OCI-LY7 (cell line): ENCODE measurements around the gene NME5. TPM values are rescaled to one million over a fixed set of nuclear protein-coding genes. Genes with fewer than 3 reads are reported as not detected.
"Not testable (repeated sequence)": the region's sequence is repeated elsewhere in the genome, so short reads cannot be mapped to it uniquely, and the experiment has no call there.

Experiments used
- BruUV-seq: library from RNA; stranded (reverse); fragments of 400-500 nt; replicated peaks from 2 replicates; lab custom pipeline; 2021; lab: Mats Ljungman, UMichigan
- CTCF ChIA-PET: fragments of 300-600 bp; sonication (Branson Sonifier 250); formaldehyde crosslinking; loops from one replicate; lab custom pipeline; 2022; ENCODE audit warnings: antibody characterized with exemption; ENCODE audit not compliant: unreplicated experiment; lab: Charles Lee
- POLR2A ChIA-PET: fragments of 300-600 bp; sonication (Branson Sonifier 250); formaldehyde crosslinking; loops from one replicate; lab custom pipeline; 2022; ENCODE audit warnings: antibody characterized with exemption; lab: Charles Lee
- DNase-seq: peaks from one replicate; pipeline ENCODE4 v3.0.0-alpha.2; 2015; ENCODE audit warnings: low spot score
- H2AFZ ChIP-seq: fragments of 200-600 bp; sonication (generic), shearing (Covaris generic); 2 replicates; pipeline ENCODE4 v1.6.1; 2014; ENCODE audit warnings: mild to moderate bottlenecking, antibody characterized with exemption, low read length, moderate library complexity
- H3K27ac ChIP-seq: fragments of 200-600 bp; sonication (generic); 2 replicates; pipeline ENCODE4 v1.5.1; 2014; ENCODE audit warnings: mixed run types, low read depth, mild to moderate bottlenecking, moderate library complexity, low read length, inconsistent platforms; ENCODE audit not compliant: poor library complexity, severe bottlenecking
- H3K36me3 ChIP-seq: fragments of 200-600 bp; sonication (generic); 2 replicates; pipeline ENCODE4 v1.6.1; 2014; ENCODE audit warnings: mild to moderate bottlenecking, antibody characterized with exemption, low read length, moderate library complexity, mixed read lengths; ENCODE audit not compliant: insufficient read depth
- H3K4me1 ChIP-seq: fragments of 200-600 bp; sonication (generic); 2 replicates; pipeline ENCODE4 v1.5.1; 2014; ENCODE audit warnings: mild to moderate bottlenecking, low read length; ENCODE audit not compliant: insufficient read depth, poor library complexity, severe bottlenecking
- H3K4me2 ChIP-seq: fragments of 200-600 bp; sonication (generic); 2 replicates; pipeline ENCODE4 v1.6.1; 2014; ENCODE audit warnings: mild to moderate bottlenecking, low read length
- H3K4me3 ChIP-seq: fragments of 200-600 bp; sonication (generic); 2 replicates; pipeline ENCODE4 v1.5.1; 2014; ENCODE audit warnings: mild to moderate bottlenecking, low read depth, low read length; ENCODE audit not compliant: poor library complexity, severe bottlenecking
- H3K79me2 ChIP-seq: fragments of 200-600 bp; sonication (generic); 2 replicates; pipeline ENCODE4 v1.6.1; 2016; ENCODE audit warnings: low read depth, mild to moderate bottlenecking, low read length, moderate library complexity, mixed read lengths; ENCODE audit not compliant: insufficient read depth
- H3K9me2 ChIP-seq: fragments of 200-600 bp; sonication (generic); 2 replicates; pipeline ENCODE4 v1.6.1; 2016; ENCODE audit warnings: mild to moderate bottlenecking, low read length, mixed read lengths; ENCODE audit not compliant: insufficient read depth
- H3K9me3 ChIP-seq: fragments of 200-600 bp; sonication (generic); 2 replicates; pipeline ENCODE4 v1.6.1; 2014; ENCODE audit warnings: mild to moderate bottlenecking, mixed run types, low read length, mixed read lengths
- H4K20me1 ChIP-seq: fragments of 200-600 bp; sonication (generic); 2 replicates; pipeline ENCODE4 v1.6.1; 2014; ENCODE audit warnings: mild to moderate bottlenecking, antibody characterized with exemption, low read length, moderate library complexity, mixed read lengths; ENCODE audit not compliant: insufficient read depth
- CTCF ChIP-seq: fragments of 200-600 bp; sonication (generic); conservative IDR thresholded peaks from 2 replicates; pipeline ENCODE4 v1.5.1; 2014; ENCODE audit warnings: mild to moderate bottlenecking, antibody characterized with exemption, low read length, moderate library complexity, mixed read lengths
- EZH2phosphoT487 ChIP-seq: fragments of 200-600 bp; sonication (generic); IDR thresholded peaks from 2 replicates; pipeline ENCODE4 v1.6.1; 2018; ENCODE audit warnings: low read depth, borderline replicate concordance, mild to moderate bottlenecking, mixed run types, antibody characterized with exemption, low read length, moderate library complexity, mixed read lengths
- intact Hi-C: fragments of 100-400 bp; cut with micrococcal nuclease; formaldehyde crosslinking; loops from one replicate; pipeline ENCODE4 v1.10.0; 2022; ENCODE audit not compliant: unreplicated experiment
- total RNA-seq, 2 experiments: library from RNA; depleted of rRNA in 1 of 2; stranded (reverse); fragments of >200 nt in 1 of 2; shearing (Covaris generic) in 1 of 2; gene quantifications; 2 replicates each; pipeline ENCODE4 v1.2.3, GENCODE V29; 2014 to 2022

NME5 gene
- total RNA-seq, 2 experiments from 2014 or later, result not detected

DNA sequence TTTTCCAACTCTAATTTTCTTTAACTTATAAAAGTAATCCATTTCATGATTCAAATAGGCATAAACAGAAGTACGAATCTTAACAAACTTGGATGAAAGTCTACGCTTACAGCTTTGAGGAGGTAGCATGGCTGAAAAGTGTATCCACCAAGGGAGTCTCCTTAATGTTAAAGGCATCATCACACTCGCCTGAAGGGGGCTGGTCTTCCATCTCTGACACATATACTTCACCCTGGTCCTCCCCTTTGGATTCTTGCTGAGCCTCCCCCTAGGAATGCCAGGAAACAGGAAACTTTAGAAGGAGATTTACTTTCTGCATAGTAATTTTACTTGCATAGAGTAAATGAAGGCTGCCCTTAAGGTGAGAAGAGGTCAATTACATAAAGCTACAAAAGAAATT is 10.3 kb upstream of the NME5 start:
- intact Hi-C loops, result no loop called here
- no peaks in the 10 kb centered on the region for H3K79me2 ChIP-seq
- no peaks in the 10 kb centered on the region for H3K9me3 ChIP-seq
- no peak overlapping the region for H2AFZ ChIP-seq
- ChIA-PET CTCF (no interaction called here), POLR2A (no interaction called here)
- H3K4me3 ChIP-seq, result no peak overlapping the region
- H4K20me1 ChIP-seq, result no peaks in the 10 kb centered on the region
- H3K4me1 ChIP-seq, result no peaks in the 10 kb centered on the region
- no peak overlapping the region for H3K27ac ChIP-seq
- no peaks in the 10 kb centered on the region for H3K9me2 ChIP-seq
- no peaks in the 10 kb centered on the region for H3K36me3 ChIP-seq
- H3K4me2 ChIP-seq, result no peak overlapping the region
- no TSS peak for BruUV-seq
- TF ChIP-seq EZH2phosphoT487 (no peak), CTCF (no peak)
- no peak for DNase-seq

GRCh38 chr5:138148811-138149210 is 9.6 kb upstream of the NME5 start:
- H4K20me1 ChIP-seq, result no peaks in the 10 kb centered on the region
- H3K27ac ChIP-seq, result no peak overlapping the region
- intact Hi-C loops, result no loop called here
- no peak overlapping the region for H2AFZ ChIP-seq
- H3K36me3 ChIP-seq, result no peaks in the 10 kb centered on the region
- H3K79me2 ChIP-seq, result no peaks in the 10 kb centered on the region
- H3K4me1 ChIP-seq, result no peaks in the 10 kb centered on the region
- no peak overlapping the region for H3K4me2 ChIP-seq
- no peak for TF ChIP-seq CTCF
- no peak for TF ChIP-seq EZH2phosphoT487
- no peak overlapping the region for H3K4me3 ChIP-seq
- DNase-seq, result no peak
- POLR2A ChIA-PET, result no interaction called here
- no peaks in the 10 kb centered on the region for H3K9me3 ChIP-seq
- H3K9me2 ChIP-seq, result no peaks in the 10 kb centered on the region
- CTCF ChIA-PET, result no interaction called here
- BruUV-seq, result no TSS peak

- H3K4me2 ChIP-seq, H4K20me1 ChIP-seq, BruUV-seq, H3K9me2 ChIP-seq, H3K27ac ChIP-seq, DNase-seq, H3K9me3 ChIP-seq, H3K79me2 ChIP-seq, H3K36me3 ChIP-seq, intact Hi-C loops, POLR2A ChIA-PET, H3K4me3 ChIP-seq, H2AFZ ChIP-seq, CTCF ChIA-PET, H3K4me1 ChIP-seq: not testable (repeated sequence)
These were observed 4.3 kb upstream of the NME5 start for GRCh38 chr5:138143578-138143977.
